DOHH2 (cell line): ENCODE measurements around the gene TMCO4.

Experiments used
- H3F3A ChIP-seq: fragments of 200-600 bp; sonication (generic), shearing (Covaris generic); 2 replicates; pipeline ENCODE4 v1.6.0; 2016; ENCODE audit warnings: antibody characterized with exemption, mild to moderate bottlenecking; ENCODE audit not compliant: control insufficient read depth, insufficient read depth
- H3K27ac ChIP-seq: fragments of 200-600 bp; sonication (generic); 2 replicates; pipeline ENCODE4 v1.5.1; 2014; ENCODE audit warnings: low read depth, mild to moderate bottlenecking, low read length, moderate library complexity
- H3K27me3 ChIP-seq: fragments of 200-600 bp; sonication (generic); 2 replicates; pipeline ENCODE4 v1.6.1; 2014; ENCODE audit warnings: mild to moderate bottlenecking, low read length, mixed read lengths; ENCODE audit not compliant: control insufficient read depth
- H3K36me3 ChIP-seq: fragments of 200-600 bp; sonication (generic); 2 replicates; pipeline ENCODE4 v1.6.1; 2014; ENCODE audit warnings: mild to moderate bottlenecking, low read length, moderate library complexity, mixed read lengths; ENCODE audit not compliant: control insufficient read depth
- H3K4me1 ChIP-seq: fragments of 200-600 bp; sonication (generic); 2 replicates; pipeline ENCODE4 v1.6.1; 2014; ENCODE audit warnings: mild to moderate bottlenecking, low read length, mixed read lengths; ENCODE audit not compliant: control insufficient read depth
- H3K4me2 ChIP-seq: fragments of 200-600 bp; sonication (generic); 2 replicates; pipeline ENCODE4 v1.6.0; 2014; ENCODE audit warnings: mild to moderate bottlenecking, low read length, moderate library complexity
- H3K4me3 ChIP-seq: fragments of 200-600 bp; sonication (generic); 2 replicates; pipeline ENCODE4 v1.5.1; 2014; ENCODE audit warnings: mild to moderate bottlenecking, low read length, mixed read lengths
- H3K79me2 ChIP-seq: fragments of 200-600 bp; sonication (generic); 2 replicates; pipeline ENCODE4 v1.6.1; 2014; ENCODE audit warnings: mild to moderate bottlenecking, low read length, mixed read lengths; ENCODE audit not compliant: control insufficient read depth
- H3K9me2 ChIP-seq: fragments of 200-600 bp; sonication (generic); replicated peaks from 2 replicates; pipeline ENCODE4 v1.6.1; 2014; ENCODE audit warnings: mild to moderate bottlenecking, low read length, mixed read lengths; ENCODE audit not compliant: control insufficient read depth
- H3K9me3 ChIP-seq: fragments of 200-600 bp; sonication (generic); 2 replicates; pipeline ENCODE4 v1.6.1; 2014; ENCODE audit warnings: antibody characterized with exemption, low read length, mixed read lengths; ENCODE audit not compliant: control insufficient read depth, insufficient read depth
- H4K20me1 ChIP-seq: fragments of 200-600 bp; sonication (generic); 2 replicates; pipeline ENCODE4 v1.6.0; 2014; ENCODE audit warnings: low read depth, mild to moderate bottlenecking, antibody characterized with exemption, low read length, moderate library complexity; ENCODE audit not compliant: control insufficient read depth, insufficient read depth
- CTCF ChIP-seq: fragments of 200-600 bp; sonication (generic); IDR thresholded peaks from one replicate; pipeline ENCODE4 v1.5.1; 2014; ENCODE audit warnings: antibody characterized with exemption, mild to moderate bottlenecking, low read depth, low read length; ENCODE audit not compliant: poor library complexity, severe bottlenecking
- EZH2phosphoT487 ChIP-seq: fragments of 200-600 bp; sonication (generic); IDR thresholded peaks from 2 replicates; pipeline ENCODE4 v1.6.1; 2017; ENCODE audit warnings: borderline replicate concordance, mild to moderate bottlenecking, antibody characterized with exemption, low read length, moderate library complexity, mixed read lengths

TMCO4 gene

GRCh38 chr1:19703280-19703679, 96.4 kb downstream of the TMCO4 start:
- no peak overlapping the region for H3K4me2 ChIP-seq
- H3K27ac ChIP-seq, result no peak overlapping the region
- no peaks in the 10 kb centered on the region for H3K27me3 ChIP-seq
- no peaks in the 10 kb centered on the region for H3K9me2 ChIP-seq
- no peaks in the 10 kb centered on the region for H3F3A ChIP-seq
- H3K9me3 ChIP-seq, result no peaks in the 10 kb centered on the region
- no peaks in the 10 kb centered on the region for H4K20me1 ChIP-seq
- H3K4me1 ChIP-seq, result peaks cover 3% of the 10 kb centered on the region
- no peak overlapping the region for H3K4me3 ChIP-seq
- TF ChIP-seq EZH2phosphoT487 (no peak), CTCF (no peak)
- no peaks in the 10 kb centered on the region for H3K36me3 ChIP-seq
- H3K79me2 ChIP-seq, result no peaks in the 10 kb centered on the region

- Histone ChIP-seq H4K20me1 (no peaks in the 10 kb centered on the region), H3K27me3 (no peaks in the 10 kb centered on the region), H3K9me3 (no peaks in the 10 kb centered on the region), H3K79me2 (no peaks in the 10 kb centered on the region), H3K4me3 (no peak overlapping the region), H3F3A (no peaks in the 10 kb centered on the region), H3K9me2 (no peaks in the 10 kb centered on the region), H3K36me3 (no peaks in the 10 kb centered on the region), H3K27ac (no peak overlapping the region), H3K4me2 (no peak overlapping the region), H3K4me1 (peaks cover 10% of the 10 kb centered on the region)
- TF ChIP-seq CTCF, result no peak
- TF ChIP-seq EZH2phosphoT487, result no peak
Measured at GRCh38 chr1:19700079-19700777, 99.5 kb downstream of the TMCO4 start.

DNA sequence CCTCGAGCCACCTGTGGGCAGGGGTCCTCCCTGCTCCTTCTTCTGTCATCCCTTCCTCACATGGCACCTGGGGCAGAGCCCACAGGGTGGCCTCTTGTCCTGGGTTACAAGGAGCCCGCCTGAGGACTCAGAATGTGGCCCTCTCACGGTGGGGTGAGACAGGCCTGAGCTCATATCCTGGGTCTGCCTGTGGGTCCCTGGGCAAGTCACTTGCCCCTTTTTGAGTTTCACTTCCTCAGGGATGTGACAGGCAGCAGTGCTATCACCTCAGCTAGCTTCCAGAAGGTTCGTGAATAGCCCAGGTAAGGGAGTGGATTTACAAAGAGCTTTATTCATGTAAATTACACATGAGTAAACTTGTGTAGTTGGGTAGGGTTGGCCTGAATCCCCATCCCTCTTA, 101.5 kb downstream of the TMCO4 start:
- no peak overlapping the region for H3K4me2 ChIP-seq
- no peaks in the 10 kb centered on the region for H3K36me3 ChIP-seq
- H3K27ac ChIP-seq, result no peak overlapping the region
- no peaks in the 10 kb centered on the region for H3K79me2 ChIP-seq
- no peak for TF ChIP-seq EZH2phosphoT487
- TF ChIP-seq CTCF, result no peak
- H3K4me3 ChIP-seq, result no peak overlapping the region
- H3K27me3 ChIP-seq, result no peaks in the 10 kb centered on the region
- H4K20me1 ChIP-seq, result no peaks in the 10 kb centered on the region
- H3K9me3 ChIP-seq, result no peaks in the 10 kb centered on the region
- no peaks in the 10 kb centered on the region for H3K9me2 ChIP-seq
- no peaks in the 10 kb centered on the region for H3F3A ChIP-seq
- H3K4me1 ChIP-seq, result peaks cover 10% of the 10 kb centered on the region
